Neural cell (in vitro differentiated cells): ENCODE data around the gene PRKAG2. TPM values are rescaled to one million over a fixed set of nuclear protein-coding genes. Genes with fewer than 3 reads are reported as not detected.

Experiments
- H2AFZ ChIP-seq: fragments of 200-600, 300-800 bp; sonication (generic), shearing (Covaris generic); 2 replicates; pipeline ENCODE4 v1.6.0; 2014; ENCODE audit warnings: low read depth, mild to moderate bottlenecking, antibody characterized with exemption, low read length, moderate library complexity
- H3F3A ChIP-seq: fragments of 200-600 bp; shearing (Covaris generic); 2 replicates; pipeline ENCODE4 v1.6.1; 2016; ENCODE audit warnings: mild to moderate bottlenecking, moderate library complexity, mixed read lengths, antibody characterized with exemption, low read length; ENCODE audit not compliant: insufficient read depth, poor library complexity, severe bottlenecking
- H3K27ac ChIP-seq: fragments of 200-600, 300-800 bp; sonication (generic), shearing (Covaris generic); 2 replicates; pipeline ENCODE4 v1.5.1; 2014; ENCODE audit warnings: mild to moderate bottlenecking, low read length, moderate library complexity
- H3K27me3 ChIP-seq: fragments of 300-800, 200-600 bp; sonication (generic), shearing (Covaris generic); 2 replicates; pipeline ENCODE4 v1.6.0; 2014; ENCODE audit warnings: mild to moderate bottlenecking, low read depth, low read length, moderate library complexity; ENCODE audit not compliant: insufficient read depth
- H3K36me3 ChIP-seq: fragments of 300-800, 200-600 bp; sonication (generic), shearing (Covaris generic); 2 replicates; pipeline ENCODE4 v1.5.1; 2014; ENCODE audit warnings: mild to moderate bottlenecking, antibody characterized with exemption, low read length, moderate library complexity; ENCODE audit not compliant: insufficient read depth
- H3K4me2 ChIP-seq: fragments of 300-800, 200-600 bp; sonication (generic), shearing (Covaris generic); 2 replicates; pipeline ENCODE4 v1.6.0; 2014; ENCODE audit warnings: mild to moderate bottlenecking, low read length
- H3K4me3 ChIP-seq: fragments of 300-800, 200-600 bp; sonication (generic), shearing (Covaris generic); 2 replicates; pipeline ENCODE4 v1.5.1; 2014; ENCODE audit warnings: mild to moderate bottlenecking, low read length, moderate library complexity
- H3K79me2 ChIP-seq: fragments of 200-600 bp; shearing (Covaris generic); replicated peaks from 2 replicates; pipeline ENCODE4 v1.6.0; 2014; ENCODE audit warnings: mild to moderate bottlenecking, low read length, moderate library complexity; ENCODE audit not compliant: insufficient read depth
- H3K9ac ChIP-seq: fragments of 300-800, 200-600 bp; sonication (generic), shearing (Covaris generic); 2 replicates; pipeline ENCODE4 v1.6.1; 2016; ENCODE audit warnings: mild to moderate bottlenecking, low read length, mixed read lengths
- H3K9me2 ChIP-seq: fragments of 200-600 bp; shearing (Covaris generic); 2 replicates; pipeline ENCODE4 v1.6.1; 2016; ENCODE audit warnings: mild to moderate bottlenecking, low read length, mixed read lengths; ENCODE audit not compliant: insufficient read depth
- H3K9me3 ChIP-seq: fragments of 200-600, 300-800 bp; sonication (generic), shearing (Covaris generic); 2 replicates; pipeline ENCODE4 v1.6.1; 2016; ENCODE audit warnings: mild to moderate bottlenecking, mixed run types, low read length, moderate library complexity, mixed read lengths
- H4K20me1 ChIP-seq: fragments of 200-600 bp; shearing (Covaris generic); 2 replicates; pipeline ENCODE4 v1.6.1; 2016; ENCODE audit warnings: mild to moderate bottlenecking, mixed run types; ENCODE audit not compliant: insufficient read depth
- EP300 ChIP-seq: fragments of 450-650 bp; conservative IDR thresholded peaks from 2 replicates; pipeline ENCODE4 v1.6.1; 2014; ENCODE audit warnings: antibody characterized with exemption, mild to moderate bottlenecking, moderate library complexity; ENCODE audit not compliant: poor library complexity, severe bottlenecking
- EZH2 ChIP-seq: fragments of 200-600, 300-800 bp; shearing (Covaris generic), sonication (generic); IDR thresholded peaks from 2 replicates; pipeline ENCODE4 v1.6.1; 2014; ENCODE audit warnings: antibody characterized with exemption, low read length, borderline replicate concordance, mild to moderate bottlenecking; ENCODE audit not compliant: insufficient read depth, poor library complexity, severe bottlenecking
- MXI1 ChIP-seq: fragments of 450-650 bp; conservative IDR thresholded peaks from 2 replicates; pipeline ENCODE4 v1.6.1; 2014; ENCODE audit warnings: antibody characterized with exemption, mild to moderate bottlenecking; ENCODE audit not compliant: poor library complexity, severe bottlenecking
- POLR2AphosphoS5 ChIP-seq: IDR thresholded peaks from 2 replicates; pipeline ENCODE4 v1.6.1; 2012
- RAD21 ChIP-seq: fragments of 450-650 bp; conservative IDR thresholded peaks from 2 replicates; pipeline ENCODE4 v1.6.1; 2014; ENCODE audit warnings: antibody characterized with exemption, mild to moderate bottlenecking, moderate library complexity
- SMC3 ChIP-seq: fragments of 450-650 bp; conservative IDR thresholded peaks from 2 replicates; pipeline ENCODE4 v1.6.1; 2014; ENCODE audit warnings: antibody characterized with exemption, mild to moderate bottlenecking, moderate library complexity; ENCODE audit not compliant: poor library complexity
- TAF1 ChIP-seq: IDR thresholded peaks from 2 replicates; pipeline ENCODE4 v1.6.1; 2012; ENCODE audit warnings: low read depth
- polyA plus RNA-seq: library from polyadenylated mRNA; depleted of rRNA; stranded (reverse); fragments of >200 nt; gene quantifications from 2 replicates; pipeline ENCODE4 v1.2.3, GENCODE V29; 2014
- TF ChIP-seq, protein P1 (sequence below): IDR thresholded peaks from 2 replicates; pipeline ENCODE4 v1.6.1; 2012; ENCODE audit warnings: borderline replicate concordance
- TF ChIP-seq, protein P2 (sequence below): fragments of 450-650 bp; IDR thresholded peaks from 2 replicates; pipeline ENCODE4 v1.5.1; 2014; ENCODE audit warnings: antibody characterized with exemption, mild to moderate bottlenecking, moderate library complexity; ENCODE audit not compliant: poor library complexity, severe bottlenecking

Gene PRKAG2
- polyA plus RNA-seq, 1 donor from 2014 or later: 22.9 TPM

DNA sequence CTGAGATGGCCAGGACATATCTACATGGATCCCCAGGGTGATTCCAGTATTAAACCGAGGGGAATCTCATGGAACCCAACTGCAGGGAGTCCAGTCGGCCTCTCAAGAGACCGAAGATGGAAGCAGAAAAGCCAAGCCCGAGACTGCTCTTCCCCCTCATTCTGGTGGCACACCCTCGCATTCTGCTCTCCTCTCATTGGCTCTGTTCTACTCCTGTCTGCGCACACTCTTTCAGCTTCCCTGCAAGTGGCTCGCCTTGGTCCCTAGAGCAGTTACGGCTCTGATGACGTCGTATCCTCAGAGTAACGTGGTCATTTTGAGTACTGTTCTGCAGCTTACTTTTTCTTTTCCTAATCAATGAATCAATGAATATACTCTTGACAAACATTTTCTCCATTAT lies 284.6 kb downstream of the PRKAG2 start:
- no peak overlapping the region for H3K4me2 ChIP-seq

DNA sequence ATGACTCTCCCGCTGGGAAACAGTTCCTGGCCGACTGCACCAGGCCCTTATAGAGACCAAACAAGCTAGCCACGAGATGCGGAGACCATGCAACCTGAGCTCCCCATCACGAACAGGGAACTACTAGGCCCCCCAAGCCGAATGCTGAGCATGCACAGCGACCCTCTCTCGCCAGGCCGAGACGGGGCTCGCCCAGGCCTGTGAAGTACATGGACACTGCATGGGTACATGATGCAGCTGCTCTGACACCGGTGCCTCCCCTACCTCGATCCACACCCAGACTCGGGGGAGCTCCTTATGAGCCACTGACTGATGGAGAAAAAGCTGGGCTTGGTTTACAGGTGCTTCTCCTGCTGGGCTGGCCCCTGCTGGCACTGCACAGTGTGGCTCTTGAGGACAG lies 285.0 kb downstream of the PRKAG2 start:
- H4K20me1 ChIP-seq: no peaks in the 10 kb centered on the region
- H3K4me2 ChIP-seq: no peak overlapping the region
- H3K9me2 ChIP-seq: no peaks in the 10 kb centered on the region
- no peak overlapping the region for H3K4me3 ChIP-seq
- H3K36me3 ChIP-seq: no peaks in the 10 kb centered on the region
- no peaks in the 10 kb centered on the region for H3K9me3 ChIP-seq
- TF ChIP-seq EP300 (no peak), EZH2 (no peak), TAF1 (no peak), POLR2AphosphoS5 (no peak), RAD21 (no peak), SMC3 (no peak), MXI1 (no peak)
- TF ChIP-seq, protein P1, sequence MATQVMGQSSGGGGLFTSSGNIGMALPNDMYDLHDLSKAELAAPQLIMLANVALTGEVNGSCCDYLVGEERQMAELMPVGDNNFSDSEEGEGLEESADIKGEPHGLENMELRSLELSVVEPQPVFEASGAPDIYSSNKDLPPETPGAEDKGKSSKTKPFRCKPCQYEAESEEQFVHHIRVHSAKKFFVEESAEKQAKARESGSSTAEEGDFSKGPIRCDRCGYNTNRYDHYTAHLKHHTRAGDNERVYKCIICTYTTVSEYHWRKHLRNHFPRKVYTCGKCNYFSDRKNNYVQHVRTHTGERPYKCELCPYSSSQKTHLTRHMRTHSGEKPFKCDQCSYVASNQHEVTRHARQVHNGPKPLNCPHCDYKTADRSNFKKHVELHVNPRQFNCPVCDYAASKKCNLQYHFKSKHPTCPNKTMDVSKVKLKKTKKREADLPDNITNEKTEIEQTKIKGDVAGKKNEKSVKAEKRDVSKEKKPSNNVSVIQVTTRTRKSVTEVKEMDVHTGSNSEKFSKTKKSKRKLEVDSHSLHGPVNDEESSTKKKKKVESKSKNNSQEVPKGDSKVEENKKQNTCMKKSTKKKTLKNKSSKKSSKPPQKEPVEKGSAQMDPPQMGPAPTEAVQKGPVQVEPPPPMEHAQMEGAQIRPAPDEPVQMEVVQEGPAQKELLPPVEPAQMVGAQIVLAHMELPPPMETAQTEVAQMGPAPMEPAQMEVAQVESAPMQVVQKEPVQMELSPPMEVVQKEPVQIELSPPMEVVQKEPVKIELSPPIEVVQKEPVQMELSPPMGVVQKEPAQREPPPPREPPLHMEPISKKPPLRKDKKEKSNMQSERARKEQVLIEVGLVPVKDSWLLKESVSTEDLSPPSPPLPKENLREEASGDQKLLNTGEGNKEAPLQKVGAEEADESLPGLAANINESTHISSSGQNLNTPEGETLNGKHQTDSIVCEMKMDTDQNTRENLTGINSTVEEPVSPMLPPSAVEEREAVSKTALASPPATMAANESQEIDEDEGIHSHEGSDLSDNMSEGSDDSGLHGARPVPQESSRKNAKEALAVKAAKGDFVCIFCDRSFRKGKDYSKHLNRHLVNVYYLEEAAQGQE: no peak
- TF ChIP-seq, protein P2, sequence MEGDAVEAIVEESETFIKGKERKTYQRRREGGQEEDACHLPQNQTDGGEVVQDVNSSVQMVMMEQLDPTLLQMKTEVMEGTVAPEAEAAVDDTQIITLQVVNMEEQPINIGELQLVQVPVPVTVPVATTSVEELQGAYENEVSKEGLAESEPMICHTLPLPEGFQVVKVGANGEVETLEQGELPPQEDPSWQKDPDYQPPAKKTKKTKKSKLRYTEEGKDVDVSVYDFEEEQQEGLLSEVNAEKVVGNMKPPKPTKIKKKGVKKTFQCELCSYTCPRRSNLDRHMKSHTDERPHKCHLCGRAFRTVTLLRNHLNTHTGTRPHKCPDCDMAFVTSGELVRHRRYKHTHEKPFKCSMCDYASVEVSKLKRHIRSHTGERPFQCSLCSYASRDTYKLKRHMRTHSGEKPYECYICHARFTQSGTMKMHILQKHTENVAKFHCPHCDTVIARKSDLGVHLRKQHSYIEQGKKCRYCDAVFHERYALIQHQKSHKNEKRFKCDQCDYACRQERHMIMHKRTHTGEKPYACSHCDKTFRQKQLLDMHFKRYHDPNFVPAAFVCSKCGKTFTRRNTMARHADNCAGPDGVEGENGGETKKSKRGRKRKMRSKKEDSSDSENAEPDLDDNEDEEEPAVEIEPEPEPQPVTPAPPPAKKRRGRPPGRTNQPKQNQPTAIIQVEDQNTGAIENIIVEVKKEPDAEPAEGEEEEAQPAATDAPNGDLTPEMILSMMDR: no peak
- no peak overlapping the region for H3K9ac ChIP-seq
- H3K79me2 ChIP-seq: no peaks in the 10 kb centered on the region
- H2AFZ ChIP-seq: no peak overlapping the region
- no peak overlapping the region for H3K27ac ChIP-seq
- no peaks in the 10 kb centered on the region for H3F3A ChIP-seq
- H3K27me3 ChIP-seq: no peaks in the 10 kb centered on the region

More for the DNA sequence above, 284.6 kb downstream of the PRKAG2 start:
- H3K4me3 ChIP-seq: no peak overlapping the region
- no peaks in the 10 kb centered on the region for H4K20me1 ChIP-seq
- TF ChIP-seq EP300 (no peak), MXI1 (no peak), POLR2AphosphoS5 (no peak), EZH2 (no peak), SMC3 (no peak), RAD21 (no peak), TAF1 (no peak)
- TF ChIP-seq, protein P1: no peak
- TF ChIP-seq, protein P2: no peak
- no peaks in the 10 kb centered on the region for H3K9me3 ChIP-seq
- H3K9me2 ChIP-seq: no peaks in the 10 kb centered on the region
- no peak overlapping the region for H3K9ac ChIP-seq
- no peak overlapping the region for H3K27ac ChIP-seq
- no peaks in the 10 kb centered on the region for H3F3A ChIP-seq
- H2AFZ ChIP-seq: no peak overlapping the region
- no peaks in the 10 kb centered on the region for H3K79me2 ChIP-seq
- no peaks in the 10 kb centered on the region for H3K36me3 ChIP-seq
- no peaks in the 10 kb centered on the region for H3K27me3 ChIP-seq
